H9 (cell line): ENCODE data around the gene SEMA3A. TPM values are rescaled to one million over a fixed set of nuclear protein-coding genes. Genes with fewer than 3 reads are reported as not detected.

ENCODE experiments used
- DNase-seq: peaks from one replicate; pipeline ENCODE4 v3.0.0-alpha.2; 2017
- H2AFZ ChIP-seq: one replicate; pipeline ENCODE4 v1.6.1; 2013; ENCODE audit warnings: mild to moderate bottlenecking, low read length, control low read depth, moderate library complexity
- H2AK5ac ChIP-seq: 2 replicates; pipeline ENCODE4 v1.6.1; 2013; ENCODE audit warnings: low read length, control low read depth, mixed read lengths; ENCODE audit not compliant: insufficient read length
- H2BK120ac ChIP-seq: one replicate; pipeline ENCODE4 v1.6.1; 2013; ENCODE audit warnings: low read depth, mild to moderate bottlenecking, low read length, control low read depth, inconsistent platforms; ENCODE audit not compliant: poor library complexity, severe bottlenecking
- H2BK12ac ChIP-seq: 2 replicates; pipeline ENCODE4 v1.6.1; 2013; ENCODE audit warnings: low read length, control low read depth, mixed read lengths, low read depth; ENCODE audit not compliant: insufficient read length
- H2BK15ac ChIP-seq: 2 replicates; pipeline ENCODE4 v1.6.1; 2013; ENCODE audit warnings: low read depth, low read length, control low read depth
- H2BK20ac ChIP-seq: one replicate; pipeline ENCODE4 v1.6.1; 2013; ENCODE audit warnings: low read depth, mild to moderate bottlenecking, low read length, control low read depth, inconsistent platforms; ENCODE audit not compliant: poor library complexity, severe bottlenecking
- H2BK5ac ChIP-seq: 2 replicates; pipeline ENCODE4 v1.6.1; 2013; ENCODE audit warnings: low read length, control low read depth, mixed read lengths; ENCODE audit not compliant: insufficient read length
- H3K14ac ChIP-seq: 2 replicates; pipeline ENCODE4 v1.6.1; 2013; ENCODE audit warnings: low read length, control low read depth; ENCODE audit not compliant: insufficient read depth
- H3K18ac ChIP-seq: 2 replicates; pipeline ENCODE4 v1.6.1; 2013; ENCODE audit warnings: low read depth, mild to moderate bottlenecking, mixed read lengths, low read length, control low read depth; ENCODE audit not compliant: insufficient read length
- H3K23ac ChIP-seq: 2 replicates; pipeline ENCODE4 v1.6.1; 2013; ENCODE audit warnings: low read length, control low read depth, mixed read lengths, low read depth; ENCODE audit not compliant: insufficient read length
- H3K23me2 ChIP-seq: 2 replicates; pipeline ENCODE4 v1.6.1; 2013; ENCODE audit warnings: low read depth, mild to moderate bottlenecking, mixed read lengths, low read length, control low read depth; ENCODE audit not compliant: insufficient read length, poor library complexity, severe bottlenecking
- H3K27ac ChIP-seq: 2 replicates; pipeline ENCODE4 v1.5.1; 2013; ENCODE audit warnings: low read length, control low read depth, mixed read lengths, low read depth; ENCODE audit not compliant: insufficient read length
- H3K27me3 ChIP-seq: 2 replicates; pipeline ENCODE4 v1.6.1; 2013; ENCODE audit warnings: low read length, control low read depth, inconsistent platforms; ENCODE audit not compliant: insufficient read depth
- H3K4ac ChIP-seq: 2 replicates; pipeline ENCODE4 v1.6.1; 2013; ENCODE audit warnings: low read depth, mild to moderate bottlenecking, control low read depth, inconsistent platforms, low read length, moderate library complexity
- H3K4me1 ChIP-seq: 2 replicates; pipeline ENCODE4 v1.6.1; 2013; ENCODE audit warnings: low read length, control low read depth, inconsistent platforms; ENCODE audit not compliant: insufficient read depth
- H3K4me2 ChIP-seq: 2 replicates; pipeline ENCODE4 v1.6.1; 2013; ENCODE audit warnings: low read length, control low read depth, mixed read lengths; ENCODE audit not compliant: insufficient read length, insufficient read depth
- H3K56ac ChIP-seq: 2 replicates; pipeline ENCODE4 v1.6.1; 2013; ENCODE audit warnings: low read depth, mild to moderate bottlenecking, mixed read lengths, low read length, control low read depth; ENCODE audit not compliant: insufficient read length
- H3K79me1 ChIP-seq: 2 replicates; pipeline ENCODE4 v1.6.1; 2013; ENCODE audit warnings: low read depth, mild to moderate bottlenecking, moderate library complexity, low read length, control low read depth, inconsistent platforms; ENCODE audit not compliant: insufficient read depth, poor library complexity, severe bottlenecking
- H3K79me2 ChIP-seq: 2 replicates; pipeline ENCODE4 v1.6.1; 2013; ENCODE audit warnings: low read length, control low read depth, inconsistent platforms; ENCODE audit not compliant: insufficient read depth
- H3K9ac ChIP-seq: 2 replicates; pipeline ENCODE4 v1.6.1; 2013; ENCODE audit warnings: low read length, control low read depth, mixed read lengths; ENCODE audit not compliant: insufficient read length; ENCODE audit errors: extremely low read depth
- H3K9me3 ChIP-seq: one replicate; pipeline ENCODE4 v1.6.1; 2013; ENCODE audit warnings: low read depth, low read length, inconsistent platforms; ENCODE audit not compliant: control insufficient read depth
- H3T11ph ChIP-seq: one replicate; pipeline ENCODE4 v1.6.1; 2013; ENCODE audit warnings: mild to moderate bottlenecking, low read length, control low read depth, inconsistent platforms
- H4K20me1 ChIP-seq: one replicate; pipeline ENCODE4 v1.6.1; 2013; ENCODE audit not compliant: control insufficient read depth, insufficient read length, insufficient read depth
- H4K5ac ChIP-seq: 2 replicates; pipeline ENCODE4 v1.6.1; 2013; ENCODE audit warnings: low read depth, mild to moderate bottlenecking, mixed read lengths, low read length, control low read depth; ENCODE audit not compliant: insufficient read length
- H4K8ac ChIP-seq: replicated peaks from 2 replicates; pipeline ENCODE4 v1.6.1; 2013; ENCODE audit warnings: low read length, control low read depth, mixed read lengths, low read depth; ENCODE audit not compliant: insufficient read length
- H4K91ac ChIP-seq: 2 replicates; pipeline ENCODE4 v1.6.1; 2013; ENCODE audit warnings: low read depth, mild to moderate bottlenecking, moderate library complexity, mixed read lengths, low read length, control low read depth; ENCODE audit not compliant: insufficient read length
- H3K27ac Mint-ChIP-seq, 3 experiments: 2 replicates in 2 of 3; 3 replicates in 1 of 3; pipeline ENCODE4 v1.8.0; 2020 to 2021; ENCODE audit warnings: mixed read lengths in 3 of 3, mild to moderate bottlenecking in 1 of 3, moderate library complexity in 1 of 3
- H3K27me3 Mint-ChIP-seq: 2 replicates; pipeline ENCODE4 v1.8.0; 2021; ENCODE audit warnings: low read depth, mild to moderate bottlenecking, moderate library complexity, mixed read lengths
- H3K36me3 Mint-ChIP-seq, 3 experiments: 2 replicates in 2 of 3; 3 replicates in 1 of 3; pipeline ENCODE4 v1.8.0; 2020 to 2021; ENCODE audit warnings: low read depth in 3 of 3, mixed read lengths in 3 of 3; ENCODE audit not compliant: insufficient read depth in 1 of 3
- H3K4me1 Mint-ChIP-seq, 2 experiments: 2 replicates each; pipeline ENCODE4 v1.8.0; 2020; ENCODE audit warnings: mixed read lengths in 2 of 2
- H3K4me3 Mint-ChIP-seq, 2 experiments: 2 replicates in 1 of 2; 3 replicates in 1 of 2; pipeline ENCODE4 v1.8.0; 2020 to 2021; ENCODE audit warnings: mild to moderate bottlenecking in 2 of 2, mixed read lengths in 2 of 2, moderate library complexity in 1 of 2
- H3K9me3 Mint-ChIP-seq, 2 experiments: 2 replicates in 1 of 2; 3 replicates in 1 of 2; pipeline ENCODE4 v1.8.0; 2020; ENCODE audit warnings: mild to moderate bottlenecking in 2 of 2, mixed read lengths in 2 of 2, moderate library complexity in 1 of 2
- WGBS: extraction: QIAGEN DNeasy Blood & Tissue Kit; methylation state at CpG from one replicate; pipeline ENCODE4 v1.1.7; 2013; ENCODE audit warnings: missing lambda C conversion rate, low lambda C conversion rate, mixed read lengths; ENCODE audit not compliant: insufficient read length; ENCODE audit errors: extremely low coverage; 5-methylcytosine and 5-hydroxymethylcytosine counted together
- total RNA-seq: library from RNA; stranded (reverse); gene quantifications from 2 replicates; pipeline ENCODE4 v1.2.1, GENCODE V29; 2021
- TF ChIP-seq, protein P1 (sequence below): fragments of 200-600 bp; sonication (generic); conservative IDR thresholded peaks from 3 replicates; pipeline ENCODE4 v1.8.0; 2021; ENCODE audit warnings: antibody characterized with exemption, mild to moderate bottlenecking

SEMA3A gene
- total RNA-seq, 1 experiment from 2014 or later = 60.0 TPM

DNA sequence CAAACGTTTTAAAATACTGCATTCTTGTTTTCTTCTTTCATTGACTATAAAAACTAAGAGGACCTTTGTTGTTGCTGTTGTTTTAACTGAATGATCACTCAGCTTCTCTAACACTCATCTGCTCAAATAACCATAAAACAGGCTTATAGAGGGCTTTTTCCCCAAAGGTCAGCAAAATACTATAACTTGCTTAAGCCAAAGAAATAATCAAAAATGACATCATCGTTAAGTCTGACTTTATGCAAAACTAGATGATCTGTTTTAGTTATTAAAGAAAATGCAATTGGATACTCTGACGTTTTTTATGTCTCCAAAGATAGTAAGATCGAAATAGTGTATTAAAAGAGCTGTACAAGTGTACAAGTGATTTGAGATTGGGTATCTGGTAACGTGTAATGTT lies 152.9 kb downstream of the SEMA3A start:
- Mint-ChIP-seq H3K27ac (peak overlapping the region in 1 of 3 experiments; percentile 8; a peak in 2 of 7 replicates), H3K4me3 (no peak overlapping the region), H3K4me1 (peaks cover 7 to 21% of the 10 kb centered on the region in 2 experiments), H3K9me3 (no peaks in the 10 kb centered on the region), H3K27me3 (no peaks in the 10 kb centered on the region), H3K36me3 (peaks cover 2 to 24% (median 11%) of the 10 kb centered on the region in 3 experiments; a peak in 4 of 7 replicates)
- Histone ChIP-seq H4K91ac (no peak overlapping the region), H3K27me3 (no peaks in the 10 kb centered on the region), H3K9ac (no peak overlapping the region), H4K8ac (no peak overlapping the region), H2BK12ac (no peak overlapping the region), H2BK20ac (no peak overlapping the region), H3K79me2 (no peaks in the 10 kb centered on the region), H3K23me2 (no peaks in the 10 kb centered on the region), H3K56ac (no peak overlapping the region), H3K4ac (no peak overlapping the region), H2BK5ac (no peak overlapping the region), H2AFZ (no peak overlapping the region), H3K14ac (no peak overlapping the region), H3K9me3 (no peaks in the 10 kb centered on the region), H3K79me1 (no peaks in the 10 kb centered on the region), H2BK15ac (no peak overlapping the region), H2BK120ac (no peak overlapping the region), H3K4me2 (no peak overlapping the region), H4K5ac (no peak overlapping the region), H2AK5ac (no peak overlapping the region), H3K27ac (no peak overlapping the region), H3K4me1 (no peaks in the 10 kb centered on the region), H3T11ph (no peak overlapping the region), H3K23ac (no peak overlapping the region), H4K20me1 (no peaks in the 10 kb centered on the region), H3K18ac (no peak overlapping the region)
- TF ChIP-seq, protein P1, sequence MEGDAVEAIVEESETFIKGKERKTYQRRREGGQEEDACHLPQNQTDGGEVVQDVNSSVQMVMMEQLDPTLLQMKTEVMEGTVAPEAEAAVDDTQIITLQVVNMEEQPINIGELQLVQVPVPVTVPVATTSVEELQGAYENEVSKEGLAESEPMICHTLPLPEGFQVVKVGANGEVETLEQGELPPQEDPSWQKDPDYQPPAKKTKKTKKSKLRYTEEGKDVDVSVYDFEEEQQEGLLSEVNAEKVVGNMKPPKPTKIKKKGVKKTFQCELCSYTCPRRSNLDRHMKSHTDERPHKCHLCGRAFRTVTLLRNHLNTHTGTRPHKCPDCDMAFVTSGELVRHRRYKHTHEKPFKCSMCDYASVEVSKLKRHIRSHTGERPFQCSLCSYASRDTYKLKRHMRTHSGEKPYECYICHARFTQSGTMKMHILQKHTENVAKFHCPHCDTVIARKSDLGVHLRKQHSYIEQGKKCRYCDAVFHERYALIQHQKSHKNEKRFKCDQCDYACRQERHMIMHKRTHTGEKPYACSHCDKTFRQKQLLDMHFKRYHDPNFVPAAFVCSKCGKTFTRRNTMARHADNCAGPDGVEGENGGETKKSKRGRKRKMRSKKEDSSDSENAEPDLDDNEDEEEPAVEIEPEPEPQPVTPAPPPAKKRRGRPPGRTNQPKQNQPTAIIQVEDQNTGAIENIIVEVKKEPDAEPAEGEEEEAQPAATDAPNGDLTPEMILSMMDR = no peak
- WGBS = no CpG with 5 or more reads among the region's 5 CpGs
- DNase-seq = no peak
